A673 (cell line): Measurements from ENCODE around the gene RBM19. TPM values are rescaled to one million over a fixed set of nuclear protein-coding genes. Genes with fewer than 3 reads are reported as not detected.

Experiments used
- BruUV-seq: library from RNA; stranded (reverse); fragments of 400-500 nt; replicated peaks from 2 replicates; lab custom pipeline; 2021; lab: Mats Ljungman, UMichigan
- CTCF ChIA-PET: fragments of 300-600 bp; sonication (Branson Sonifier 250); formaldehyde crosslinking; loops from one replicate; lab custom pipeline; 2022; ENCODE audit warnings: antibody characterized with exemption; lab: Charles Lee
- POLR2A ChIA-PET: fragments of 300-600 bp; sonication (Branson Sonifier 250); formaldehyde crosslinking; loops from one replicate; lab custom pipeline; 2022; ENCODE audit warnings: antibody characterized with exemption; ENCODE audit not compliant: low non-redundant PET; lab: Charles Lee
- DNase-seq: peaks from one replicate; pipeline ENCODE4 v3.0.0-alpha.2; 2015; ENCODE audit warnings: low spot score
- H3K27ac ChIP-seq: fragments of 200-600 bp; sonication (generic); 2 replicates; pipeline ENCODE4 v1.5.1; 2016; ENCODE audit warnings: mixed run types, low read depth, mild to moderate bottlenecking, mixed read lengths, antibody characterized with exemption, low read length; ENCODE audit not compliant: poor library complexity, severe bottlenecking
- H3K27me3 ChIP-seq: fragments of 200-600 bp; sonication (generic); replicated peaks from 2 replicates; pipeline ENCODE4 v1.6.1; 2017; ENCODE audit warnings: mixed run types, low read depth, mild to moderate bottlenecking, mixed read lengths, antibody characterized with exemption, low read length; ENCODE audit not compliant: insufficient read depth, poor library complexity
- H3K36me3 ChIP-seq: fragments of 200-600 bp; sonication (generic); 2 replicates; pipeline ENCODE4 v1.6.1; 2016; ENCODE audit warnings: mixed run types, mild to moderate bottlenecking, mixed read lengths, antibody characterized with exemption, low read length; ENCODE audit not compliant: insufficient read depth, poor library complexity, severe bottlenecking
- H3K4me1 ChIP-seq: fragments of 200-600 bp; sonication (generic); 2 replicates; pipeline ENCODE4 v1.6.1; 2017; ENCODE audit warnings: mixed run types, mild to moderate bottlenecking, mixed read lengths, antibody characterized with exemption, low read length; ENCODE audit not compliant: insufficient read depth, poor library complexity, severe bottlenecking
- H3K4me3 ChIP-seq: fragments of 200-600 bp; sonication (generic); 2 replicates; pipeline ENCODE4 v1.5.1; 2016; ENCODE audit warnings: low read depth, mixed run types, mild to moderate bottlenecking, mixed read lengths, low read length; ENCODE audit not compliant: poor library complexity, severe bottlenecking
- H3K9me3 ChIP-seq: fragments of 200-600 bp; sonication (generic); 2 replicates; pipeline ENCODE4 v1.6.1; 2016; ENCODE audit warnings: mixed run types, low read depth, mild to moderate bottlenecking, mixed read lengths, antibody characterized with exemption, low read length; ENCODE audit not compliant: poor library complexity, severe bottlenecking
- CTCF ChIP-seq: fragments of 300-800, 200-600 bp; sonication (generic); conservative IDR thresholded peaks from 2 replicates; pipeline ENCODE4 v1.5.1; 2017; ENCODE audit warnings: low read depth, mild to moderate bottlenecking, antibody characterized with exemption, low read length, moderate library complexity, mixed read lengths
- EZH2 ChIP-seq: fragments of 200-600 bp; sonication (generic); IDR thresholded peaks from 2 replicates; pipeline ENCODE4 v1.6.1; 2017; ENCODE audit warnings: borderline replicate concordance, low read depth, mild to moderate bottlenecking, mixed read lengths, antibody characterized with exemption, low read length; ENCODE audit not compliant: poor library complexity, severe bottlenecking
- intact Hi-C: fragments of 100-400 bp; cut with micrococcal nuclease; formaldehyde crosslinking; loops from one replicate; pipeline ENCODE4 v1.10.0; 2022; ENCODE audit not compliant: unreplicated experiment
- total RNA-seq: library from RNA; stranded (reverse); gene quantifications from 2 replicates; pipeline ENCODE4 v1.2.3, GENCODE V29; 2021

RBM19 gene
- total RNA-seq, 1 experiment from 2014 or later, result 47.1 TPM

- ChIA-PET POLR2A (no interaction called here), CTCF (no interaction called here)
- TF ChIP-seq EZH2, result no peak
- no TSS peak for BruUV-seq
- Histone ChIP-seq H3K9me3 (no peaks in the 10 kb centered on the region), H3K36me3 (peaks cover 6% of the 10 kb centered on the region), H3K27ac (no peak overlapping the region), H3K4me1 (no peaks in the 10 kb centered on the region), H3K27me3 (no peaks in the 10 kb centered on the region), H3K4me3 (no peak overlapping the region)
- intact Hi-C loops, result no loop called here
- no peak for DNase-seq
Measured at GRCh38 chr12:113919791-113920190, 46.3 kb downstream of the RBM19 start.

DNA sequence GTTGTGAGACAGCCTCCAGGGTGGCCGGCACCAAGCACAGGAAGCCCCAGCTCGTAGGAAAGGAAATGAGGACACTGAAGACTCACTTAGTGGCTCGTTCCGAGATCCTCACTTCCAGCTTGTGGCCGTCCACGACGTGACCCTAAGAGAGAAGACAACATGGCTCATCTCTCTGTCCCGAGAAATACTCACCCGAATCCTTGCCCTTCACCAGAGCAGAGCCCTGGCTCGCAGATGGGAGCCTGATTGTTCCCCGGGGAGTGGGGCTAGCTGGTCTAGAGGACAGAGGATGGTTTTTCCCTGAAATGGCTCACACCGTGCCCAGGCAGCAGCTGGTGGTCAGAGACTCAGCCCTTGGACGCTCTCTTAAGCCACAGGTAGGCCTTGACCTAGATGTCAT, 47.8 kb downstream of the RBM19 start:
- no peak for DNase-seq
- no peaks in the 10 kb centered on the region for H3K36me3 ChIP-seq
- no TSS peak for BruUV-seq
- ChIA-PET POLR2A (no interaction called here), CTCF (interaction anchor here (0.7 kb wide), 1 partner anchor 22 kb away, joined by 3 read pairs; no protein-coding TSS in a partner anchor)
- TF ChIP-seq EZH2 (no peak), CTCF (no peak)
- H3K4me1 ChIP-seq, result no peaks in the 10 kb centered on the region
- H3K27ac ChIP-seq, result no peak overlapping the region
- intact Hi-C loops, result no loop called here
- H3K4me3 ChIP-seq, result no peak overlapping the region
- no peaks in the 10 kb centered on the region for H3K9me3 ChIP-seq
- no peaks in the 10 kb centered on the region for H3K27me3 ChIP-seq

- DNase-seq, result no peak
- intact Hi-C loops, result no loop called here
- TF ChIP-seq EZH2 (no peak), CTCF (no peak)
- BruUV-seq, result no TSS peak
- H3K27ac ChIP-seq, result no peak overlapping the region
- ChIA-PET POLR2A (no interaction called here), CTCF (no interaction called here)
- no peaks in the 10 kb centered on the region for H3K4me1 ChIP-seq
- H3K27me3 ChIP-seq, result no peaks in the 10 kb centered on the region
- no peaks in the 10 kb centered on the region for H3K9me3 ChIP-seq
- no peak overlapping the region for H3K4me3 ChIP-seq
- no peaks in the 10 kb centered on the region for H3K36me3 ChIP-seq
Measured at GRCh38 chr12:113917393-113917792, 48.7 kb downstream of the RBM19 start.

- Histone ChIP-seq H3K27ac (no peak overlapping the region), H3K36me3 (no peaks in the 10 kb centered on the region), H3K9me3 (no peaks in the 10 kb centered on the region), H3K27me3 (no peaks in the 10 kb centered on the region), H3K4me3 (no peak overlapping the region), H3K4me1 (no peaks in the 10 kb centered on the region)
- no peak for TF ChIP-seq EZH2
- TF ChIP-seq CTCF, result no peak
- BruUV-seq, result no TSS peak
- intact Hi-C loops, result no loop called here
- POLR2A ChIA-PET, result no interaction called here
- no peak for DNase-seq
- CTCF ChIA-PET, result no interaction called here
Measured at GRCh38 chr12:113914806-113915205, 51.3 kb downstream of the RBM19 start.
